Measurements from ENCODE around the gene HPS6.

DNA sequence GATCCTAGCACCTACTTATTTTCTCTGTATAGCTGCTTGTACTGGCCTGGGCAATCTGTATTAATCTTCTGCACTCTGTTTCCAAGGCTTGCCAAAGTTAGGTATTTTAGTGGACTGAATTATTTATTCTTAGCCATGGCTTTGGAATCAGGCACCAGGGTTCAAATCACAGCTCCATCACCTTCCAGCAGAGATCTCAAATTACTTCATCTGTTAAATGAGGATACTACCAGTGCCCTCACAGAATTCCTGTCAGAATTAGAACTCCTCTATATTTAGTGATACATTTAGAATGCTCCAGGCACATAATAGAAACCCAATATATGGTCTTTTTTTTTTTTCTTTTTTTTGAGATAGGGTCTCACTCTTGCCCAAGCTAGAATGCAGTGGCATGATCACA is 26.7 kb upstream of the HPS6 start:
- TF ChIP-seq CTCF (conservative IDR thresholded peaks at IDR 0.05 in 1 of 2, IDR thresholded peaks at IDR 0.05 in 1 of 2; ENCODE audit: extremely low read depth in 1 of 2, insufficient read depth in 1 of 2, low read depth in 1 of 2, low read length in 2 of 2) (no peak), EZH2 (IDR thresholded peaks at IDR 0.05; ENCODE audit: borderline replicate concordance, low read length) (no peak)

Measured in mammary epithelial cell (primary cell).